OCI-M1 (cell line): ENCODE results near the gene NT5C2.
"Not testable (repeated sequence)": the region's sequence is repeated elsewhere in the genome, so short reads cannot be mapped to it uniquely, and the experiment has no call there.

ENCODE experiments used
- DNase-seq: peaks from one replicate; lab custom pipeline; 2025; lab: John Stamatoyannopoulos, UW

Gene NT5C2

DNA sequence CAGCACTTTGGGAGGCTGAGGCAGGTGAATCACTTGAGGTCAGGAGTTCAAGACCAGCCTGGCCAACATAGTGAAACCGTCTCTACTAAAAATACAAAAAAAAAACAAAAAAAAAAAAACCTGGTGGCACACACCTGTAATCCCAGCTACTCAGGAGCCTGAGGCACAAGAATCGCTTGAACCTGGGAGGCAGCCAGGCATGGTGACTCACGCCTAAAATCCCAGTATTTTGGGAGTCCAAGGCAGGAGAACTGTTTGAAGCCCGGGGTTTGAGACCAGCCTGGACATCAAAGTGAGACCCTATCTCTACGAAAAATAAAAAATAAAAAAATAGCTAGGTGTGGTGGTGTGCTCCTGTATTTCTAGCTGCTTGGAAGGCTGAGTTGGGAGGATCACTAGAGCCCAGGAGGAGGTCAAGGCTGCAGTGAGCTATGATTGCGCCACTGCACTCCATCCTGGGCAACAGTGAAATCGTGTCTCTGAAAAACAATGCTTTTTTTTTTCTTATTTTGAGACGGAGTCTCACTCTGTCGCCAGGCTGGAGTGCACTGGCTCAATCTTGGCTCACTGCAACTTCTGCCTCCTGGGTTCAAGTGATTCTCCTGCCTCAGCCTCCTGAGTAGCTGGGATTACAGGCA is 29.2 kb downstream of the NT5C2 start:
- not testable (repeated sequence) for DNase-seq

DNA sequence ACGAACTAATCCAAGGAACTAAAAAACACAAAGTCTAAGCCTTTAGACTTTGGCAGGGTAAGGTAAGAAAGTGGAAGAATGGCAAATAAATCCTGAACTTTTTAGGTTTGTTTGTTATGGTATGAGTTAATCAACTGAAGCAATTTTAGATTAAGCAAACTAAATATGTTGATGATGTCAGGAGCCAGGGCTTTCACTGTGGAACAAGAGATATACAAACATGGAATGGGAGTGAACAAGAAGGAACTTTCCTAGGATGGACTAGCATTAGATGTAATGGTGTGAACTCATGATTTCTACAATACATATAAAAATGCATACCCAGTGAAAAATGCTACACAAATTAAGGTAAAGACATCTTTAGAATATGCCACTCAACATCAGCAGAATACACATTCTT is 35.8 kb downstream of the NT5C2 start:
- no peak for DNase-seq

DNA sequence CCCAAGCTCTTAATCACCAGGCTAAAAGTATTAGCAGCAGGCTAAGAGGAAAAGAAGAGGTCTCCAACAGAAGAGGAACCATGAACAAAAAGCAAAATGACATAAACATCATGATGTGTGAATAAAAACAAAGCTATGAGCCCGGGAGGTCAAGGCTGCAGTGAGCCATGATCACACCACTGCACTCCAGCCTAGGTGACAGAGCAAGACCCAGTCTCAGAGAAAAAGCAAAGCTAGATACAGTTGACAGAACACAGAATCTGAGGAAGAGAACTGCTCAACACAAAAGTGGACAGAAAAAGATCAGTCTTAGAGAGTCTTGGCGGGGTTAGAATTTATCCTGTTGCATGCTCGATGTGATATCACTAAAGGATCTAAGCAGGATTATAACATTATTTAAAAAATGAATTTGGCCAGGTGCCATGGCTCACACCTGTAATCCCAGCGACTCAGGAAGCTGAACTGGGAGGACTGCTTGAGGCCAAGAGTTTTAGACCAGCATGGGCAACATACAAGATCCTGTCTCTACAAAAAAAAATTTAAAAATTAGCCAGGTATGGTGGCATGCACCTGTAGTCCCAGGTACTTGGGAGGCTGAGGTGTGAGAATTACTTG is 37.5 kb downstream of the NT5C2 start:
- no peak for DNase-seq

DNA sequence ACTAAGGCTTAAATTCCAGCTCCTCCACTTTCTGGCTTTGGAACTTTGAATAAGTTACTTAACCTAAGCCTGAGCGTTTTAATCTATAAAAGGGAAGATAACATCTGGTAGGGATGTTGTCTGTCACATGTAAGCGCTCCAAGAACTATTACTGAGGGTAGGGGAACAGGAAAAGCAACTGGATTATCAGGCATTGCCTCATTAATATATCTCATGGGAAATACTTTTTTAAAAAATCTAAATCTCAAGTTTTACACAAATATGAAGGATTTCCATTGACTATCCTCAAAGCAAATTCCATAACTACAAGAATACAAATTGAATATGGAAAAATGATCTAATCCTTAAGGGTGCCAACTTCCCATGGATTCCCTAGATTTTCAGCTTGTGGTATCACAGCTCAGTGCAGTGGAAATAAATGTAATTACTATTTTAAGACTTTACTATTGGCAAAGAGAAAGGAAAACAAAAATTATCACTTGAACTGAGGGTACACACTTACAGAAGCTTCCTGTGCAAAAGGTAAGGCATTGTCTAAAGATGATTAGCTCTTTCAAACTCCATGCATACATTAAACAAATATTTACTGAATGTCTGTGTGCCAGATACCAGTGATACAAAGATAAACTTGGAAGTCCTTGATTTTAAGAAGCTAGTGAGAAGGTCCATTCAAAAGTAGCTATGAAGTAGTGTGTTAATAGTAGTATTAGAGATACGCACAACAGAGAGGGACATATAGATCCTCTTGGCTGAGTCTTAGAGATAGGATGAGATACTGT is 38.4 kb downstream of the NT5C2 start:
- DNase-seq = no peak

DNA sequence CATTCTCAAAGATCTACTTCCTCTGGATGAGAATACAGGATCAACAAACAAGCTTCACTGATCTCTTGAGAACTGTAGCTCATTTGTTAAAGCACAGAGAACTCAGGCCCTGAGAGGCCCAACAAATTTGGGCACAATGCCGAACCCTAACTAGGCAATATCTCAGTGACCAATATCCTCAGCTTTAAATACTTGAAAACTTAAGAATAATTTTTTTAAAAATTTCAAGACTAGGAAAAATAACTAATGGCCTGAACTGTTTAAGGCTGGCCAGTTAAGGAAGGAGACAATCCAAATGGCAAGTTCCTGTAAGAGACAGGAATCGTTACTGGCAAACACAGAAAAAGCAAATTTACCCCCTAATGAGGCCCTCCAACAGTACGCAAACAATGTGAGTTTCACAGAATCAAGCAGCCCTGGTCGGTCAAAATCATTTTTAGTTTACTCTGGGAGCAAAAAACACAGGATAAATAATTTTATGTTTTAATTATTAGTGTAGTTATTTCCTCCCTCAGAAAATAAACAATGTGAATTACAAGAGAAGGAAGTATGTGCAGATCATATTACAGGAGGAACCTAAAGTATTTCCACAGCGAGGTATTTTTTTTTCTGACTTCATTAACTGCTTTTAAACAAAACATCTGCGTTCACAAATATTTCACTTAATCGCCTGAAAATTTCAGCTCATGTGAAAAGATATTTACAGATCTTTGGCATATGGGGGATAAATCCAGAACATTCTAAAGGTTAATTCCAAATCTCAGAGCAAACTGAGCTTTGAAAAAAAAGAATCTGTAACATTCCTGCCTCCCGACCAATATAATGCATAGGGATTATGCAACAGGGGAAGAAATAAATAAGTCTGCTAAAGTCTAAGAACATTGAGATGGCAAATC is 39.5 kb downstream of the NT5C2 start:
- no peak for DNase-seq

DNA sequence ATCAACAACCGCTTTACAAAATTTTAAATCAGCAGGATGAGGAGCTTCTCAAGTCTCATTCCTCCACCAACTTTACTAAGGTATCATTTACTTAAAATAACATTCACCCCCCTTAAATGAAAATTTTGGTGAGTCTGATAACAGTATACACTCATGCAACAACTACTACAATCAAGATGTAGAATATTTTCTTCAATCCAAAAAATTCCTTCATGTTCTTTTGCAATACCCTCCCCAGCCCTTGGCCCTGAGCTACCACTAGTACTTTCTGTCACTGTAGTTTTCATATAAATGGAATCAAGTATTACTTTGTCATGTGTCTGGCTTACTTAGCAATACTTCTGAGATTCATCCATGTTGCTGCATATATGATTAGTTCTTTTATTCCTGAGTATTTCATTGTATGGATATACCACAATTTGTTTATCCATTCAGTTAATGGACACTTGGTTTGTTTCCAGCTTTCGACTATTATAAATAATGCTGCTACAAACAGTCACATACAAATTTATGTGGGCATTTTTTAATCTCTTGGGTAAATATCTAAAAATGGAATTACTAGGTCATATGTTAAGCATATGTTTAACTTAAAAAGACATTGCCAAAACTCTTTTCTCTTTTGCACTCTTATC is 43.0 kb downstream of the NT5C2 start:
- DNase-seq = no peak

DNA sequence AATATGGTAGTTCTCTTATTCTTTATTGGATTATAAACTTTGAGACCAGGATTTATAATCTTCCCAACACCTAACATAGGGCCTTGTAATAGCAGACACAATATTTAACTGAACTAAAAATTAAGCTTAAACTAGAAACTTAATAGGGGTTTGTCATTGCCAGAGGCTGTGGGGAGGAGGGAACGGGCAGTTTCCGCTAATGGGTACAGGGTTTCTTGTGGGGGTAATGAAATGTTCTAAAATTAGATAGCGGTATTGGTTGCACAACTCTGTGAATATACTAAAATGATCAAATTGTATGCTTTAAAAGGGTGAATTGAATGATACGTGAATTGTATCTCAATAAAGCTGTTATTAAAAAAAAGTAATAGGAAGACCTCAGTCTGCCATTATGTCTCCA is 45.4 kb downstream of the NT5C2 start:
- no peak for DNase-seq

DNA sequence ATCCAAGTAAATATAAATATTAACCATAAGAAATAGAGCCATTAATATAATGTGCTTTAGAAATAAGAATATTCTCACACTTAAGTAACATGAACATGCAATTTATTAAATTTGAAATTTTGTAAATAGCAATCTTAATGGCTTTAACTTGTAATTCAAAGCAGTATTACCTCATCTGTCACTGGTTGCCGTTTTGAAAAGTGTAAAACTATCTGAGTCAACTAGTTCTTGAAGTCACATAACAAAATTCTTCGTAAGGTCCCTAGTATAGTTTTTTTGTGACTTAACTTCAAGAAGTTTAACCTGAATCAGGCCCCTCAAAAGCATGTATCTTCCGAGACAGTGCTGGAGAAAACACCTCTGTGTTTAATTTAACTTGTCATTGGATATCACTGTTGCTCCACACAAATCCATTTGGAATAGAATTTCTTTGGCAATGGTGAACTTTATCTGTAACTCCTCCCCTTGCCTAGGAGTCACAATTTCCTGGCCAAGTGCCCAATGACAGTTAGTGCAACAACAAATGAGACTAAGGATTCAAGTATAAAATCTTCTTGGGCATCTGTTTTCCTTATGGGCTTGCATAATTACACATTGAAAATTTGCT is 47.1 kb downstream of the NT5C2 start:
- DNase-seq = peak; percentile 65

DNA sequence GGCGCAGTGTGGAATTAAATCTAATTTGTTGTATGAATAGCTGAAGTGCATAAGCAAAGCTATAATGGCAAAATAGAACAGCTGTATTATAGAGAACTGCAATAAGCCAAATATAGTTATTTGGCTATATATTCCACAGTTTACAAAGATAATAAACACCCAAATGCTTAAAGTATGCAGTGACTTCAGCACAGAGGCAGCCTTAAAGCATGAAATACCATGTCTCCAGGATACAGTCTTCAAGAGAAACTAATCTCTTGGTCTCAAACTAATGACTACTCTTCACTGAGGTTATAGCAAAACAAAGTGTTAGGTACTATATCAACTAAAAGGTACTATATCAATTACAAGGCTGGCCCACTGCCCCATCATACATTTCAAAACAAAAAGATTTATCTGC is 48.0 kb downstream of the NT5C2 start:
- no peak for DNase-seq

DNA sequence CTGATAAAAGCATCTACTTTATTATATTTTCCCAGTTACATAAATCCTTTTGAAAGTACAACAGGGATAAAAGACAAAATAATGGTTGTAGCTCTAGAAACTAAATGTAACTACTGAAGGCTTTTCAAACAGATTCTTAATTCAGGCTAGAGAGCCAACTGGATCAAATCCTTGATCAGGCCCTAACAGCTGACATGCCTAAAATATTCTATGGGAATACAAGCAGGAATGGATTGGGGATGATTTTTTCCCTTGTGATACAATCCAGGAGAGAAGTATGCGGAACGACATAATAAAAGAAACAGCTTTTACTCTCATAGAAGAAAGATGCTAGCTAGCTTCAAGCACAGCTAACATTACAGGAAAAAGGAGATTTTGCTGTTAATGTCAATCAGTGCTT is 49.0 kb downstream of the NT5C2 start:
- no peak for DNase-seq

DNA sequence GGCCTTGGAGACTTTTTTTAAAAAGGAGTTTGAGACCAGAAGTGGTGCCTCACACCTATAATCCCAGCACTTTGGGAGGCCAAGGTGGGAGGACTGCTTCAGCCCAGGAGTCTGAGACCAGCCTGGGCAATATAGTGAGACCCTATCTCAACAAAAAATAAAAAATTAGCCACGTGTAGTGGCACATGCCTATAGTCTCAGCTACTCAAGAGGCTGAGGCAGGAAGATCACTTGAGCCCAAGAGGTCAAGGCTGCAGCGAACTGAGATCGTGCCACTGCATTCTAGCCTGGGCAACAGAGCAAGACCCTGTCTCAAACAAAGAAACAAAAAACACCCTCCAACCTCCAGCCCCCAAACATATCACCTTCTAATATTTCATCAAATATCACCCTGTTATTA is 49.4 kb downstream of the NT5C2 start:
- not testable (repeated sequence) for DNase-seq

DNA sequence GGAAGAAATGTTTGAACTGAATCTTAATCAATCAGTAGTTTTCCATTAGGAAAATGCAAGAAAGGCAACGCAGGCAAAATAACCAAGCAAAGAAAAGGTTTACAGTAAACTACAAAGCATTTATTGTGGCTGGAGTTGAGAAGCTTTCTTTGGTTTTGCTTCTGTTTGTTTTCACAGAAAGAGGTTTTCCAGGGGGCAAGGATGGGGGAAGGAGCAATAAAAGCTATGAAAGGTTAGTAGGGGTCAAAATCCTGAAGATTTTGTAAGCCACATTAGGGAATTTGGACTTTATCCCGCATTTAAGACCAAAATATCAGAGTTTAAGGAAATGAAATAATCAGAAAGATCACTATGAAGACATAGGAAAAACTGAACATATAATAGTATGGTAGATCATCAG is 51.1 kb downstream of the NT5C2 start:
- no peak for DNase-seq

DNA sequence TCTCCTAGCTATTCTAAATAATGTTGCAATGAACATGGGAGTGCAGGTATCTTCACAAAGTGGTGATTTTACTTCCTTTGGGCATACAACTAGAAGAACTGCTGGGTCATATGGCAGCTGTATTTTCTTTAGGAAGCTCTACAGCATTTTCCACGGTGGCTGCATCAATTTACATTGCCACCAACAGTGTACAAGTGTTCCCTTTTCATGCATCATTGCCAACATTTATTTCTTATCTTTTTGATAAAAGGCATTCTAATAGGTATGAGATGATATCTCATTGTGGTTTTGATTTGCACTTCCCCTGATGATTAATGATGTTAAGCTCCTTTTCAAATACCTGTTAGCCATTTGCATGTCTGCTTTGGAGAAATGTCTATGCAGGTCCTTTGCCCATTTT is 52.6 kb downstream of the NT5C2 start:
- DNase-seq = no peak

DNA sequence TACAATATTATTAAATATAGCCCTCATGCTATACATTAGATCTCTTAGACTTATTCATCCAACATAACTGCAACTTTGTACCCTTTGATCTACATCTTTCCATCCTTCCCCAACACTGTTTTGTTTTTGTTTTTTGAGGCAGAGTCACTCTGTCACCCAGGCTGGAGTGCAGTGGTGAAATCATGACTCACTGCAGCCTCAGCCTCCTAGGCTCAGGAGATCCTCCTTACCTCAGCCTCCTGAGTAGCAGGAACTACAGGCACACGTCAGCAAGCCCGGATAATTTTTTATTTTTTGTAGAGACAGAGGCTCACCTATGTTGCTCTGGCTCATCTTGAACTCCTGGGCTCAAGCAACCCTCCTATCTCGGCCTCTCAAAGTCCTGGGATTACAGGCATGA is 53.3 kb downstream of the NT5C2 start:
- DNase-seq = no peak

DNA sequence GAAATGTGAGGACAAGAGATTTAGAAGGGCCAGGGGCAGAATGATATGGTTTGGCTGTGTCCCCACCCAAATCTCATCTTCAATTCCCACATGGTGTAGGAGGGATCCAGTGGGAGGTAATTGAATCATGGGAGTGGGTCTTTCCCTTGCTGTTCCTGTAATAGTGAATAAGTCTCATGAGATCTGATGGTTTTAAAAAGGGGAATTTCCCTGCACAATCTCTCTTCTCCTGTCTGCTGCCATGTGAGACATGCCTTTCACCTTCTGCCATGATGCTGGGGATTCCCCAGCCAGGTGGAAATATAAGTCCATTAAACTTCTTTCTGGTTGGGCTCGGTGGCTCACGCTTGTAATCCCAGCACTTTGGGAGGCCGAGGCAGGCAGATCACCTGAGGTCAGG is 57.9 kb downstream of the NT5C2 start:
- not testable (repeated sequence) for DNase-seq

DNA sequence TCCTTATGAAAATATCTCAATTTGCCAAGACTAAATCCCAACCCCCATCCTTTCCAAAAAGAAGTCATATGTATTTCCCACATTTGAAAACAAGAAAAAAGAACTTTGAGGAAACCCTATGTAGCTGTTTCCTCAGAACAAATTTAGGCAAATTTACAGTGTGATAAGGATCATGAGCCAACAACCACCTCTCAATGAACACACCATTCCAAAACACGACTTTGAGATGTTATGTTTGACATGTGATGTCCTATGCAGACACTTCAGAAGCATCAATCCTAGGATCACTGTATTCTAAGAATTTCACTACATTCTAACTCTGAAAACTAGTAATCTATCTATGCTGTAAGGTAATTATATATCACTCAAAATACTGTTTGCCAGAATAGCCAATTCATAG is 62.2 kb downstream of the NT5C2 start:
- no peak for DNase-seq

DNA sequence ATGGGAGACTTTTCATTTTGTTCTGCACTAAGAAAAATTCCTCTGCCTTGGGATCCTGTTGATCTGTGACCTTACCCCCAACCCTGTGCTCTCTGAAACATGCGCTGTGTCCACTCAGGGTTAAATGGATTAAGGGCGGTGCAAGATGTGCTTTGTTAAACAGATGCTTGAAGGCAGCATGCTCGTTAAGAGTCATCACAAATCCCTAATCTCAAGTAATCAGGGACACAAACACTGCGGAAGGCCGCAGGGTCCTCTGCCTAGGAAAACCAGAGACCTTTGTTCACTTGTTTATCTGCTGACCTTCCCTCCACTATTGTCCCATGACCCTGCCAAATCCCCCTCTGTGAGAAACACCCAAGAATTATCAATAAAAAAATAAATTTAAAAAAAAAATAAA is 62.9 kb downstream of the NT5C2 start:
- not testable (repeated sequence) for DNase-seq

DNA sequence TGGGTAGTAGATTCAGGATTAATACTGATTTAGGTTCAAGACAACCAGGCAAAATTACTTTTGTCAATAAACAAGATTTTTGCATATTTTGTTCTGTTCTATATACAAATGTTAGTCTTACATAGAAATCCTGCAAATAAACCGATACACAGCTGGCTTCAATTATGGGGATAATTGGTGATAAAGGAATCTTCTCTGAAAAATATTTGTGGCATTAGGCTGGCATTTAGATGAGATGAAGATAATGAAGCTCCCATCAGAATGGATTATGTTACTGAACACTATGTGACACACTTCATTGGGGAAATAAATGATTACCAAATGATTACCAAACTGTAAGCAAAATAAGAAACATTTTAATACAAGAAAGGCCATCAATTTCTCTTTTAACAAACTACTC is 65.8 kb downstream of the NT5C2 start:
- DNase-seq = no peak

DNA sequence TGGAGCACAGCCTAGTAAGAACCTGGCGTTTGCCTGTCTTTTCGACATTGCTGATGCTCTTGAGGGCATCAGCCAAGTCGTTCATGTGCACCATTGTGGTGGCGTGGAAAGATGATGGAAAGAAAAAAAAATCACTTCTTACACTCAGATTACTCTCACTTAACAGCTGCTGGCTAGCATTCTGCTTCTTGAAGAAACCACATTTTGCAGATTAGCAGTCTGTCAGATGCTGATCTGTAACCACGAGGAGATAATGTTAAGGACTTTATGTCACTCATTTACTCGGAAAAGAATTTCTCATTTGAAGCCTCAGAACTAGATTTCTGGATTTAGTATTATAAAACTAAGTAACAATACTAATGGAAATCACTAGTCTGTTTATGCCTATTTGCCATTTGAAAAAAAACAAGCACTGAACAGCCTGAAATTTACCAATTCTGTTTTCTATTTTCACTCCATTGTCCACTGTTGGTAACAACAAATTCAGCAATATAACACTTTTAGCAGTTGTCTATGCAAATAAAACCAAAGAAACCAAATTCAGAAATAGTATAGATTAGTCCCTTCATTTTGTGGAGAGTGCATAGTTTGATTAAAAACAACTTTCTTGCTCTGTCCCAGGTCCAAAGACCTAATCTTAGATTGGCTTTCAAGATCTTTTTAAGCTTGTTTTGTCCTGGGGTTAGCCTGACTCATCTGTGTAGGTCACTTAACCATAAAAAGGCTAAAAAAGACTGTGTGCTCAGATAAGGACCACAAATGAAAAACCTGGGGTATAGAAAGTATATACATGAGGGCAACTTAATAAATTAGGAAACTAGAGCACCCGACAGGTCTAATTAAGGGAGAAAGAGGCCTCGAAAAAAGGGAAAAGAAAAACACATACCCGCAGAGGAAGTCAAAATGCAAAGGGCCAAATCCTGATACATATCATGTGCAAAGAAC is 67.5 kb downstream of the NT5C2 start:
- peak; percentile 82 for DNase-seq

DNA sequence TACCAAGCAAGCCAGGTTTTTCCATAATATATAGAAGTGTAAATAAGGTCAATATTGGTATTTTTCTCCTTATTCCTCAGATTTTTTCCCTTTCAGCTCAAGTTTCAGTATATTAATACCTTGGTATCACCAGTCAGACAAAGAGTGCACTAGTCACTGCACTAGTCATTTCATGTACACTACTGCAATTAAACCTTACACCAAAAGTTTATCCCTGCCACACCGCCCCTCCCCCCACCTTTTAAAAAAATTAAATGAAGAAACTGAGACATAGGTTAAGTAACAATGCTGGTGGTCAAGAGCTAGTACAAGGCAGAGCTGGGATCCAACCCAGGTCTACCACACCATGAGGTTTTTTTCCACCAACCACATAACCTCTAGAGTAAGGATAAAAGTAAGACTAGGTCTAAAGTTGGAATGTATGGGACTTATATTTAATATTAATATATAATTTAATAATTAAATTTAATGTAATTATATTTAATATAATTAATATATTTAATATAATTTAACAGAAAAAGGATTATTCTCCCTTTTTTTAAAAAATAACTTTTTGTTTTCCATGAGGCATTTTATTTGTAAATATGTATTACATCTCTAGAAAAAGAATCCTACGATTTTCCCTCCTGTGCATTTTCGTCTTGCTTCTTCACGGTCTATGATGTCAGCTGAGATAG is 68.5 kb downstream of the NT5C2 start:
- DNase-seq = no peak
